ENCODE data around the gene EDN2. TPM values are rescaled to one million over a fixed set of nuclear protein-coding genes. Genes with fewer than 3 reads are reported as not detected.

EDN2 gene
- total RNA-seq, 1 donor from 2014 or later: not detected

DNA sequence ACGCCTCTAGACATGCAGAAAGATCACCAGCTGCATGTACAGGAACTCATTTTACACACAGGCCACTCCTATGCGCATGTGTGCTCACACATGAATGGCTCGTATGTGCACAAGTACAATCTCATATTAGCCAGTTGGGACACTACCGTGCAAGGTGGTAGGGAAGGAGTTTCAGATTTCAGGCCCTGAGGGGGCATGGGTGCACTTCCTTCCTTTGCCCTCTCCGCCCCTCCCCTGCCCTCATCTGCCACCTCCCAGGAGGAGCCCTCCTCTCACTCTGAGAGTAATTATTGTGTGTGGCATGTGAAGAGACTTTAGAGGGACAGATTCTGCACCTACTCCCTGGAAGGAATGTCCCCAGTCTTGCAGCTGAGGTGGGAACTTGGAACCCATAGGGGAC, 14.8 kb downstream of the EDN2 start:
- no peak for TF ChIP-seq CTCF (IDR thresholded peaks at IDR 0.05; ENCODE audit: unreplicated experiment)
- no peaks in the 10 kb centered on the region for H3K36me3 Mint-ChIP-seq (ENCODE audit: insufficient read depth)
- DNase-seq (ENCODE audit: low spot score, unreplicated experiment): no peak
- H3K4me1 Mint-ChIP-seq (ENCODE audit: low read depth): peaks cover 15% of the 10 kb centered on the region
- peaks cover 3% of the 10 kb centered on the region for H3K27me3 Mint-ChIP-seq
- no peaks in the 10 kb centered on the region for H3K9me3 Mint-ChIP-seq (ENCODE audit: low read depth)
- H3K27ac Mint-ChIP-seq: no peak overlapping the region
- H3K4me3 Mint-ChIP-seq (ENCODE audit: low read depth): no peak overlapping the region

GRCh38 chr1:41468122-41468762, 16.2 kb downstream of the EDN2 start:
- Mint-ChIP-seq H3K27me3 (peaks cover 3% of the 10 kb centered on the region), H3K27ac (no peak overlapping the region), H3K36me3 (ENCODE audit: insufficient read depth) (no peaks in the 10 kb centered on the region), H3K4me1 (ENCODE audit: low read depth) (peaks cover 15% of the 10 kb centered on the region), H3K9me3 (ENCODE audit: low read depth) (no peaks in the 10 kb centered on the region), H3K4me3 (ENCODE audit: low read depth) (no peak overlapping the region)
- TF ChIP-seq CTCF (IDR thresholded peaks at IDR 0.05; ENCODE audit: unreplicated experiment): no peak
- no peak for DNase-seq (ENCODE audit: low spot score, unreplicated experiment)

DNA sequence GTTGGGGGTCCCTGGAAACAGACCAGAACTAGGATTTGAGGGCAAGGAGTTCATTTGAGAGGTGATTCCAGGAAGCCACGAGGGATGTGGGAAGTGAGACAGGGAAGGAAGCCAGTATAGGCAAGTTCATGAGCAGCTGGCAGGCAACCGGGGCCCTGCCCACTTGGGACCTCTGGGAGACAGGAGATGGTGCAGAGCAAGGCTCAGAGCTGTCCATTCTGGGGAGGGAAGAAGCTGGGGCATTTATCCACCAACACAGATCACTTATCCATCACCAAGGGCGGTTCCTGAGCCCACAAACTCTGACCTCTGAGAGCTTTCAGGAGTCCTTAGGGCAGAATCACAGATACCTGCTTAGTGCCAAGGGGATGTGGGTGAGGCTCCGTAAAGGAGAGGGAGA, 16.8 kb downstream of the EDN2 start:
- no peak for DNase-seq (ENCODE audit: low spot score, unreplicated experiment)
- no peak overlapping the region for H3K4me3 Mint-ChIP-seq (ENCODE audit: low read depth)
- H3K4me1 Mint-ChIP-seq (ENCODE audit: low read depth): peaks cover 15% of the 10 kb centered on the region
- peaks cover 3% of the 10 kb centered on the region for H3K27me3 Mint-ChIP-seq
- TF ChIP-seq CTCF (IDR thresholded peaks at IDR 0.05; ENCODE audit: unreplicated experiment): no peak
- H3K9me3 Mint-ChIP-seq (ENCODE audit: low read depth): no peaks in the 10 kb centered on the region
- H3K36me3 Mint-ChIP-seq (ENCODE audit: insufficient read depth): no peaks in the 10 kb centered on the region
- no peak overlapping the region for H3K27ac Mint-ChIP-seq

DNA sequence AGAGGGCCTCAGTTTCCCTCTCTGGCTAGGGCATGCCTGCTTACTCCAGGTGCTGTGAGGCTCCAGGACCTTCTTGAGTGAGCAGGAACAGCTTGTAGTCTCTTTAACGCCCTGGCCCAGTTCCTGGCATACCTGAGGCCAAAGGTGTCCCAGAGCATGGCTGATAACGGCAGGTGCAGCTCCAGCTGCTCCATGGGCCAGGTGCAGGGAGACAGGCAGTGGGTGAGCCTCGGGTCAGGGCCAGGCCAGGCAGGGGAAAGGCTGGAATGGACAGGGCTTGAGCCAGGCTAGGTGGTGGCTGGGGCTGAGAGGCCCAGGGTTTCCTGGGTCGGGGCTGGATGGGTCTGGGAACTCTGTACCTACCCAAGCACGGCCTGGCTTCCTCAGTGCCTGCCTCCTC, 18.3 kb downstream of the EDN2 start:
- Mint-ChIP-seq H3K9me3 (ENCODE audit: low read depth) (no peaks in the 10 kb centered on the region), H3K4me3 (ENCODE audit: low read depth) (no peak overlapping the region), H3K27me3 (no peaks in the 10 kb centered on the region), H3K27ac (no peak overlapping the region), H3K36me3 (ENCODE audit: insufficient read depth) (no peaks in the 10 kb centered on the region), H3K4me1 (ENCODE audit: low read depth) (peaks cover 19% of the 10 kb centered on the region)
- TF ChIP-seq CTCF (IDR thresholded peaks at IDR 0.05; ENCODE audit: unreplicated experiment): no peak
- DNase-seq (ENCODE audit: low spot score, unreplicated experiment): no peak

DNA sequence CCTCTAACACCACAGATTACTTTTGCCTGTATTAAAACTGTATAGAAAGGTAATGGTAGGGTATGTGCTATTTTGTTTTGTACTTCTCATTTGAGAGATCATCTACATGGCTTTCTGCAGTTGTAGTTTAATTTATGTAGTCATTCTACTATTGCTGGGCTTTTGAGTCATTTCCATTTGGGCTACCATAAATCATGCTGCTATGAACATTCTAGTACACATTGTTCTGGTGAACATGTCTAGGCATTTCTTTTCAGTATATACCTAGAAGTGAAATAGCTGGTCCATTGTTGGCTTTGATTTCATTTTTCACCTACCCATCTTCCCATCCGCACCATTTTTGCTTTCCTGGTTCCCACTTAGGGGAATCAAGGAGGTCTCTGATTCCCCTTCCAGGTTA, 18.7 kb downstream of the EDN2 start:
- Mint-ChIP-seq H3K27ac (no peak overlapping the region), H3K36me3 (ENCODE audit: insufficient read depth) (no peaks in the 10 kb centered on the region), H3K9me3 (ENCODE audit: low read depth) (no peaks in the 10 kb centered on the region), H3K4me3 (ENCODE audit: low read depth) (no peak overlapping the region), H3K4me1 (ENCODE audit: low read depth) (peaks cover 19% of the 10 kb centered on the region), H3K27me3 (no peaks in the 10 kb centered on the region)
- TF ChIP-seq CTCF (IDR thresholded peaks at IDR 0.05; ENCODE audit: unreplicated experiment): no peak
- DNase-seq (ENCODE audit: low spot score, unreplicated experiment): no peak

Measured in progenitor cell of endocrine pancreas (in vitro differentiated cells).